ENCODE data around the gene EPC2.
"Not testable (repeated sequence)": the region's sequence is repeated elsewhere in the genome, so short reads cannot be mapped to it uniquely, and the experiment has no call there.

EPC2 gene

DNA sequence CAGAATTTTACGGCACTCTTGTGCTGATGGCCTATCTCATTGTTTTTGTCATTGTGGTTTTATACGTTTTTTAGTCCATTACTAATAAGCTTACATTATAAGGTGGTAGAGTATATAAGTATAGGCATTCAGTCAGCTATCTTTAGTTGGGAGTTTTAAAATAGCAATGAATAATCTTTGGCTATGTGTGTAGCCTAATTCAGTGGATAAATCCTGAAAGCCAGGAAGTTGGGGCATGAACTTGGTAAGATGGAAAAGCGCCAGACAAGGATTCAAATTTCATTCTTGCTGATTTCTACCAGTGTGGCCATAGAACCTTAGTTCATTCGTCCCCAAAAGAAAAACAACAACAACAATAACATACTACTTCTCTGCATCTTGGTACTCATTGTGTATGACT is 31.2 kb downstream of the EPC2 start:
- DNase-seq = no peak

GRCh38 chr2:148678302-148679179 is 34.0 kb downstream of the EPC2 start:
- not testable (repeated sequence) for DNase-seq

DNA sequence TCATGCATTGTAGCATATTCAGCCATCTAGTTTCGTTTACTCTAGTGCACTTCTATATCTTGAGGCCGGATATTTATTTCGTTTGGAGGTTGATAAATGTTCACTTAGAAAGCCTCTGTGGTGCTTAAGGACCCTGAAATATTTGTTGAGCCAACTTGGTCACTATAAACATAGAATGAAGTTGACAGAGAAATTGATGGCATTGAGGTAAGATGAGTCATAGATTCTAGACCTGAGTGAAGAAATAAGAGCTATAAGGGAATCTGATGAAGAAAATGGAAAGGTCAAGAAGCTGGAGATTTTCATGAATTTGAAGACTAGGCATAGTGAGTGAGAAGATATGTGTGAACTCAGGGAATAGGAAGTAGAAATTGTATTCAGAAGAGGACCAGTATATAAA is 35.9 kb downstream of the EPC2 start:
- no peak for DNase-seq

DNA sequence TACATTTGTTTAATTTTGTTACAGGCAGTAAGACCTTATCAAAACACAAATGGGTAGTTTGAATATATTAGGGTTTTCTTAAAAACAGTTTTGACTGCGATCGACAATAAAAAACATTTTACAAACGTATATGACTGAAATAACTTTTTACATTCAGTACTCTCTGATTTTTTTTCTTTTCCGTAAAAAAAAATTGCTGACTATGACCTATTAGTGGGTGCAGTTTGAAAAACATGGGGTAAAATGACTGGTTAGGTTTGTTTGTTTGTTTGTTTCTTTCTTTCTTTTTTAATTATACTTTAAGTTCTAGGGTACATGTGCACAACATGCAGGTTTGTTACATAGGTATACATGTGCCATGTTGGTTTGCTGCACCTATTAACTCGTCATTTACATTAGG is 36.9 kb downstream of the EPC2 start:
- no peak for DNase-seq

DNA sequence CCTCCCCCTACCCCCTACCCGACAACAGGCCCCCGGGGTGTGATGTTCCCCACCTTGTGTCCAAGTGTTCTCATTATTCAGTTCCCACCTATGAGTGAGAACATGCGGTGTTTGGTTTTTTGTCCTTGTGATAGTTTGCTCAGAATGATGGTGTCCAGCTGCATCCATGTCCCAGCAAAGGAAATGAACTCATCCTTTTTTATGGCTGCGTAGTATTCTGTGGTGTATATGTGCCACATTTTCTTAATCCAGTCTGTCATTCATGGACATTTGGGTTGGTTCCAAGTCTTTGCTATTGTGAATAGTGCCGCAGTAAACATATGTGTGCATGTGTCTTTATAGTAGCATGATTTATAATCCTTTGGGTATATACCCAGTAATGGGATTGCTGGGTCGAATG is 37.3 kb downstream of the EPC2 start:
- not testable (repeated sequence) for DNase-seq

- no peak for DNase-seq
Observed at GRCh38 chr2:148684507-148684906, 40.0 kb downstream of the EPC2 start.

DNA sequence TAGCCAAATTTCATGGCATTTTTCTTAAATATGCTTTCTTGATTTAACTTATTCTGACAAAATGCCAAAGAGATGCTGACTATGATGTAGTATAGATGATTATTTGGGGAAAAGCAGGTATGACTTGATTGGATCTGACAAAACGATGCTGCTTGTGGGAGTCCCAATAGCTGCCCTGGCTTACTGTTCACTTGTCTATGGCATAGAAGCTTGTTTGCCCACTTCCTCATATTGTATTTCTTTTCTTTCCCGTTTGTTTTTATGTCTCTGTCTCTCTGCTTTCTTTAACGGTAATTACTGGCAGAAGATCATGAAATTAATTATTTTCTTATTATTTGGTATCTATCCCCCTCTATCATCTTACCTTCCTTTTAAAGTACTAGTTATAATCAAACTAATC is 43.0 kb downstream of the EPC2 start:
- no peak for DNase-seq

DNA sequence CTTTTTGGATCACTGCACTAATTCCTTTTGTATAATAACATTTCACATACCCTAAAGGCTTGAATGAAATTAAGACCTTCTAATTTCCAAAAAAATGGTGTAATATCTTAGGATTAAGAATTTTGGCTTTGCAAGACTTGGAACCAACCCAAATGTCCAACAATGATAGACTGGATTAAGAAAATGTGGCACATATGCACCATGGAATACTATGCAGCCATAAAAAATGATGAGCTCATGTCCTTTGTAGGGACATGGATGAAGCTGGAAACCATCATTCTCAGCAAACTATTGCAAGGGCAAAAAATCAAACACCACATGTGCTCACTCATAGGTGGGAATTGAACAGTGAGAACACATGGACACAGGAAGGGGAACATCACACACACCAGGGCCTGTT is 43.5 kb downstream of the EPC2 start:
- not testable (repeated sequence) for DNase-seq

- DNase-seq = no peak
Observed at GRCh38 chr2:148696985-148697384, 52.4 kb downstream of the EPC2 start.

DNA sequence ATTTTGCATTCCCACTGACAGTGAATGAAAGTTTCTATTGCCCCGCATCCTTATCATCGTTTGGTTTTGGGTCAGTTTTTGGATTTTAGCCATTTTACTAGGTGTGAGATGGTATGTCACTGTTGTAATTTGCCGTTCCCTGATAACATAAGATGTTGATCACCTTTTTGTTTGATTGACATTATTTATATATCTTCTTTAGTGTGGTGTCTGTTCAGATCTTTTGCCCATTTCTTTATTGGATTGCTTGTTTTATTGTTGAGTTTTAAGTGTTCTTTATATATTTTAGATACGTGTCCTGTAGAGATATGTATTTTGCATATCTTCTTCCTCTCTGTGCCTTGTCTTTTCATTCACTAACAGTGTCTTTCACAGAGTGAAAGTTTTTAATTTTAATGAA is 55.3 kb downstream of the EPC2 start:
- DNase-seq = no peak

DNA sequence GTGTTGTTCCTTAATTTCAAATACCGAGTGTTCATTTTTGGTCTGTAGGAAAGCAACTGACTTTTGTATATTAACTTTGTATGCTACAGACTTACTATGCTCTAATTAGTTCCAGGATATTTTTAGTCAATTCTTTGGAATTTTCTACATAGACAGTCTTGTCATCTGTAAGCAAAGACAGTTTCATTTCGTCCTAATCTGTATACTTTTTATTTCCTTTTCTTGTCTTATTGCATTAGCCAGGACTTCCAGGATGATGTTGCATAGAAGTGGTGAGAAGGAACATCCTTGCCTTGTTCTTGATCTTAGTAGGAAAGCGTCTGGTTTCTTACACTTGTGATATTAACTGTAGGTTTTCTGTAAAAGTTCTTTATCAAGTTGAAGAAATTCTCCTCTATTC is 56.5 kb downstream of the EPC2 start:
- no peak for DNase-seq

GRCh38 chr2:148701877-148702276 is 57.3 kb downstream of the EPC2 start:
- DNase-seq = no peak

GRCh38 chr2:148702475-148702874 is 57.9 kb downstream of the EPC2 start:
- DNase-seq = no peak

GRCh38 chr2:148704247-148704646 is 59.7 kb downstream of the EPC2 start:
- DNase-seq = no peak

DNA sequence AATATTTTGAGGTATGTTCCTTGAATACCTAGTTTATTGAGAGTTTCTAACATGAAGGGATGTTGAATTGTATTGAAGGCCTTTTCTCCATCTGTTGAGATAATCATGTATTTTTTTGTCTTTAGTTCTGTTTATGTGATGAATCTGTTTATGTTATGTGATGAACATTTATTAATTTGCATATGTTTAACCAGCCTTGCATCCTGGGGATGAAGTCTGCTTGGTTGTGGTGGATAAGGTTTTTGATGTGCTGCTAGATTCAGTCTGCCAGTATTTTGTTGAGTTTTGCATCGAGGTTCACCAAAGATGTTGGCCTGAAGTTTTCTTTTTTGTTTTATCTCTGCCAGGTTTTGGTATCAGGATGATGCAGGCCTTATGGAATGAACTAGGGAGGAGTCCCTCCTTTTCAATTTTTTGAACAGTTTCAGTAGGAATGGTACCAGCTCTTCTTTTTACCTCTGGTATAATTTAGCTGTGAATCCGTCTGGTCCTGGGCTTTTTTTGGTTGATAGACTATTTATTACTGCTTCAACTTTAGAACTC is 71.9 kb downstream of the EPC2 start:
- DNase-seq = no peak

- DNase-seq = no peak
Observed at GRCh38 chr2:148718039-148718438, 73.5 kb downstream of the EPC2 start.

- DNase-seq = no peak
Observed at GRCh38 chr2:148719195-148719749, 74.7 kb downstream of the EPC2 start.

- DNase-seq = no peak
Observed at GRCh38 chr2:148719941-148720436, 75.4 kb downstream of the EPC2 start.

GRCh38 chr2:148720501-148721001 is 76.0 kb downstream of the EPC2 start:
- peak; percentile 68 for DNase-seq

GRCh38 chr2:148721520-148721931 is 77.0 kb downstream of the EPC2 start:
- no peak for DNase-seq

- no peak for DNase-seq
Observed at GRCh38 chr2:148721991-148722777, 77.6 kb downstream of the EPC2 start.

DNA sequence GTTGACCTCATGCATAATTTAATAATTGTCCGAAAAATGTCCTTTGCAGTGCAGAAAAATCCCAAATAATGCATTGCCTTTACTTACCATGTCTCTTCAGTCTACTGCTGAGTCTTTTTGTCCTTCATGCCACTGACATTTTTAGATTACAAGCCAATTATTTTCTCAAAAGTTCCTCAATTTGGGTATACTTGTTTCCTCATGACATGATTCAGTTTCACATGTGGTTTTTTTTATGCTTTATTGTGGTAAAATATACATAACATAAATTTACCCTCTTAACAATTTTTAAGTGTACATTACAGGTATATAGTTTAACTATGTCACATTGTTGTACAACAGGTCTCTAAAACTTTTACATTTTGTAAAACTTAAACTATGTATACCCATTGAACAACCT is 81.0 kb downstream of the EPC2 start:
- DNase-seq = no peak

DNA sequence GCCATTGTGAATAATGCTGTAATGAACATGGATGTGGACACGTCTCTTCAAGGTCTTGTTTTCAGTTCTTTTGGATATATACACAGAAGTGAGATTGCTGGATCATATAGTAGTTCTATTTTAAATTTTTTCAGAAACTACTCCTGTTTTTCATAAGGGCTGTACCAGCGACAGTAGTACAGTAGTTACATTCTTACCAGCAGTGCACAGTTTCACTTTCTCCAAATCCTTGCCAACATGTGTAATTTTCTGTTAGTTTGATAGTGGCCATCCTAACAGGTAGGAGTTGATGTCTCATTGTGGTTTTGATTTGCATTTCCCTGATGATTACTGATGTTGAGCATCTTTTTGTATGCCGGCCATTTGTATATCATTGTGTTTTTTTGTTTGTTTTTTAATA is 81.7 kb downstream of the EPC2 start:
- DNase-seq = no peak

Measured in NCI-H1105 treated with DMSO at 0.1 percent for 48 hours (cell line).